GM23338 (cell line): Measurements from ENCODE around the gene IDUA.

Experiments used
- CREB1 ChIP-seq: fragments of 250-450 bp; sonication (Bioruptor Pico); IDR thresholded peaks from 2 replicates; pipeline ENCODE4 v1.5.0; 2020; ENCODE audit warnings: low read depth, mild to moderate bottlenecking, moderate library complexity
- ETS1 ChIP-seq: IDR thresholded peaks from 2 replicates; pipeline ENCODE4 v1.6.1; 2016; ENCODE audit warnings: antibody characterized with exemption
- EZH2 ChIP-seq: fragments of 200-600 bp; sonication (generic); IDR thresholded peaks from one replicate; pipeline ENCODE4 v1.8.0; 2017; ENCODE audit warnings: antibody characterized with exemption, mild to moderate bottlenecking, low read depth; ENCODE audit not compliant: unreplicated experiment
- EZH2phosphoT487 ChIP-seq: fragments of 200-600 bp; sonication (generic); IDR thresholded peaks from one replicate; pipeline ENCODE4 v1.8.1; 2018; ENCODE audit warnings: antibody characterized with exemption; ENCODE audit not compliant: unreplicated experiment
- JUNB ChIP-seq: IDR thresholded peaks from one replicate; pipeline ENCODE4 v1.6.1; 2016; ENCODE audit warnings: antibody characterized with exemption; ENCODE audit not compliant: unreplicated experiment
- NANOG ChIP-seq: IDR thresholded peaks from 2 replicates; pipeline ENCODE4 v1.6.1; 2016; ENCODE audit warnings: antibody characterized with exemption, borderline replicate concordance
- POLR2AphosphoS5 ChIP-seq: IDR thresholded peaks from 2 replicates; pipeline ENCODE4 v1.6.1; 2016; ENCODE audit warnings: antibody characterized with exemption, low read depth
- STAT1 ChIP-seq: IDR thresholded peaks from one replicate; pipeline ENCODE4 v1.6.1; 2016; ENCODE audit warnings: antibody characterized with exemption; ENCODE audit not compliant: unreplicated experiment
- ZNF114 ChIP-seq: fragments of 250-450 bp; sonication (Bioruptor Pico); IDR thresholded peaks from 2 replicates; pipeline ENCODE4 v1.5.0; 2020; ENCODE audit warnings: mild to moderate bottlenecking, moderate library complexity
- TF ChIP-seq, protein P1 (sequence below), 2 experiments: fragments of 200-600 bp in 1 of 2; sonication (generic) in 1 of 2; conservative IDR thresholded peaks; 2 replicates each; pipeline versions ENCODE4 v1.5.1 to v1.6.1; 2016 to 2017; ENCODE audit warnings: antibody characterized with exemption in 2 of 2, low read depth in 2 of 2, mild to moderate bottlenecking in 2 of 2, moderate library complexity in 1 of 2
- TF ChIP-seq, protein P2 (sequence below): IDR thresholded peaks from one replicate; pipeline ENCODE4 v1.6.1; 2018; ENCODE audit warnings: antibody characterized with exemption; ENCODE audit not compliant: unreplicated experiment

DNA sequence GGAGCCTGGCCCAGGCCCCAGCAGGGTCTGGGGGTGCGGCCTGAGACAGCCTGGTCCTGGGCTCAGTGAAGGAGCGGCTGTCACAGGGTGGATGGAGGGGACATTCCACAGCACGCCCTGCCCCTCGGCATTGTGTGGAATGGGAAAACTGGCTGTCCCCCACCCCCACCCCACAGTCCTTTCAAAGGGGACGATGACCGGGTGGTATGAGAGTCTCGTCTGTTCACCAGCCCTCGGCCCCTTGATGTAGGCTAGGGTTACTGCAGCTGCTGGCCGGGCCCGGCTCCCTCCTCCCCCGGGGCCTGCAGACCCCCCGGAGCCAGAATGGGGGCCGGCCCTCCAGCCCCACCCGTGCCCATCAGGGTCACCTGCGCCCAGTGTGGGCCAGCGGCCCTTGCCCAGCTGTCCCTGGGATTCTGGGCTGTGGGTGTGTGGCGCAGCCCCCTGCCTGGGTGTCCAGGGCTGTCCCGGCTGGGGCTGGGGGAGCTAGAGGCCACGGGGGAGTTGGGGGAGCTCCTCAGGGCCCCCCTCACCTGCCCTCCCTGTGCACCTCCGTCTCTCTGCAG is 36.3 kb downstream of the IDUA start:
- TF ChIP-seq, protein P1, sequence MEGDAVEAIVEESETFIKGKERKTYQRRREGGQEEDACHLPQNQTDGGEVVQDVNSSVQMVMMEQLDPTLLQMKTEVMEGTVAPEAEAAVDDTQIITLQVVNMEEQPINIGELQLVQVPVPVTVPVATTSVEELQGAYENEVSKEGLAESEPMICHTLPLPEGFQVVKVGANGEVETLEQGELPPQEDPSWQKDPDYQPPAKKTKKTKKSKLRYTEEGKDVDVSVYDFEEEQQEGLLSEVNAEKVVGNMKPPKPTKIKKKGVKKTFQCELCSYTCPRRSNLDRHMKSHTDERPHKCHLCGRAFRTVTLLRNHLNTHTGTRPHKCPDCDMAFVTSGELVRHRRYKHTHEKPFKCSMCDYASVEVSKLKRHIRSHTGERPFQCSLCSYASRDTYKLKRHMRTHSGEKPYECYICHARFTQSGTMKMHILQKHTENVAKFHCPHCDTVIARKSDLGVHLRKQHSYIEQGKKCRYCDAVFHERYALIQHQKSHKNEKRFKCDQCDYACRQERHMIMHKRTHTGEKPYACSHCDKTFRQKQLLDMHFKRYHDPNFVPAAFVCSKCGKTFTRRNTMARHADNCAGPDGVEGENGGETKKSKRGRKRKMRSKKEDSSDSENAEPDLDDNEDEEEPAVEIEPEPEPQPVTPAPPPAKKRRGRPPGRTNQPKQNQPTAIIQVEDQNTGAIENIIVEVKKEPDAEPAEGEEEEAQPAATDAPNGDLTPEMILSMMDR (conservative IDR thresholded peaks at IDR 0.05; ENCODE audit: low read depth in 2 of 2): no peak
- TF ChIP-seq EZH2 (no peak), EZH2phosphoT487 (no peak), NANOG (no peak), POLR2AphosphoS5 (no peak), CREB1 (CRISPR knock-in tag) (no peak), ETS1 (no peak), STAT1 (no peak), JUNB (no peak), ZNF114 (CRISPR knock-in tag) (no peak)
- TF ChIP-seq, protein P2, sequence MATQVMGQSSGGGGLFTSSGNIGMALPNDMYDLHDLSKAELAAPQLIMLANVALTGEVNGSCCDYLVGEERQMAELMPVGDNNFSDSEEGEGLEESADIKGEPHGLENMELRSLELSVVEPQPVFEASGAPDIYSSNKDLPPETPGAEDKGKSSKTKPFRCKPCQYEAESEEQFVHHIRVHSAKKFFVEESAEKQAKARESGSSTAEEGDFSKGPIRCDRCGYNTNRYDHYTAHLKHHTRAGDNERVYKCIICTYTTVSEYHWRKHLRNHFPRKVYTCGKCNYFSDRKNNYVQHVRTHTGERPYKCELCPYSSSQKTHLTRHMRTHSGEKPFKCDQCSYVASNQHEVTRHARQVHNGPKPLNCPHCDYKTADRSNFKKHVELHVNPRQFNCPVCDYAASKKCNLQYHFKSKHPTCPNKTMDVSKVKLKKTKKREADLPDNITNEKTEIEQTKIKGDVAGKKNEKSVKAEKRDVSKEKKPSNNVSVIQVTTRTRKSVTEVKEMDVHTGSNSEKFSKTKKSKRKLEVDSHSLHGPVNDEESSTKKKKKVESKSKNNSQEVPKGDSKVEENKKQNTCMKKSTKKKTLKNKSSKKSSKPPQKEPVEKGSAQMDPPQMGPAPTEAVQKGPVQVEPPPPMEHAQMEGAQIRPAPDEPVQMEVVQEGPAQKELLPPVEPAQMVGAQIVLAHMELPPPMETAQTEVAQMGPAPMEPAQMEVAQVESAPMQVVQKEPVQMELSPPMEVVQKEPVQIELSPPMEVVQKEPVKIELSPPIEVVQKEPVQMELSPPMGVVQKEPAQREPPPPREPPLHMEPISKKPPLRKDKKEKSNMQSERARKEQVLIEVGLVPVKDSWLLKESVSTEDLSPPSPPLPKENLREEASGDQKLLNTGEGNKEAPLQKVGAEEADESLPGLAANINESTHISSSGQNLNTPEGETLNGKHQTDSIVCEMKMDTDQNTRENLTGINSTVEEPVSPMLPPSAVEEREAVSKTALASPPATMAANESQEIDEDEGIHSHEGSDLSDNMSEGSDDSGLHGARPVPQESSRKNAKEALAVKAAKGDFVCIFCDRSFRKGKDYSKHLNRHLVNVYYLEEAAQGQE: no peak
